Gastrocnemius medialis (tissue), 4 donors: ENCODE results near the gene KCP.

Experiments
- POLR2A ChIP-seq, 2 donors: fragments of 450-650 bp; IDR thresholded peaks; one replicate each; pipeline ENCODE4 v1.6.1; 2017; ENCODE audit warnings: antibody characterized with exemption in 2 of 2, mild to moderate bottlenecking in 2 of 2, moderate library complexity in 2 of 2
- TF ChIP-seq, protein P1 (sequence below), 5 experiments: fragments of 450-650 bp in 3 of 5; fragments of 200-600 bp in 2 of 5; sonication (generic) in 2 of 5; IDR thresholded peaks in 4 of 5; conservative IDR thresholded peaks in 1 of 5; 1 replicate in 4 of 5; 2 replicates in 1 of 5; pipeline ENCODE4 v1.5.1; 2016 to 2019; ENCODE audit warnings: antibody characterized with exemption in 5 of 5, mild to moderate bottlenecking in 3 of 5, moderate library complexity in 3 of 5

DNA sequence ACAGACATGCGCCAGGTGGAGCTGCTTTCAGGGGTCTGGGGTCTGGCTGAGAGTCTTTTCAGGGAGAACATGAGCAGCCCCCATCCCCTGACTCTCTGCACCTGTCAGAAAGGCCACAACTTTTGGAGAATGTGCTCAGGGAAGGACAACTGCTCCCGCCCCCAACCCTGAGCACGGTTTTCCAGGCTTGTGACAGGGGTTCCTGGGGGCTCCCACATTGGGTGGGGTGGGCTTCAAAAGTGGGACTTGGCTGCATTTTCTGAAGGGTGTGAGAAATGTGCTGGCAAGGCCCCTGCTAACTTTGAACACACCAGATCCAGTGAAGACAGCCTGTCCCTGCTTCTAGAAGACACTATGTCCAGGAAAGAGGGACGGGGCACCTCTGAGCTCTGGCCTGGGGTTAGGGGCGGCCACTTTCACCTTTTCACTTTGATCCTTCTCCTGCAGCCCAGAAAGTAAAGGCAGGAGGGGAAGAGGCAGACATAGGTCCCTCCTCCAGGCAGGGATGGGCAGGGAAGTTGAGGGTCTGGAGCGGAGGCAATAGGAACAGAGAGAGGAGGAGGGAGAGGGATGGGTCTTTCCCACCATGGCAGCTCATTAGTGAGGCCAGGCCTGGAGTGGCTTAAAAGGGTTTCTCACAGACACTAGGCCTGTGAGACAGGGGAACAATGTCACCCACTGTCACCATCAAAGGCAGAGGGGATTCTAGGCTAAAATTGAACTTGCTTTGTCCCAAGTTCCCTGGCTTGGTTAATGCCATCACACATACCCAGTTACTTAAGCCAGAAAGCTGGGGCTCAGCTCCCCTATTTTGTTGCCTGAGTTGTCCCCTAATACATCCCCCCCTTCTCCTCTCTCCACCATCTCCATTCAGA, 1.5 kb downstream of the KCP start:
- TF ChIP-seq, protein P1, sequence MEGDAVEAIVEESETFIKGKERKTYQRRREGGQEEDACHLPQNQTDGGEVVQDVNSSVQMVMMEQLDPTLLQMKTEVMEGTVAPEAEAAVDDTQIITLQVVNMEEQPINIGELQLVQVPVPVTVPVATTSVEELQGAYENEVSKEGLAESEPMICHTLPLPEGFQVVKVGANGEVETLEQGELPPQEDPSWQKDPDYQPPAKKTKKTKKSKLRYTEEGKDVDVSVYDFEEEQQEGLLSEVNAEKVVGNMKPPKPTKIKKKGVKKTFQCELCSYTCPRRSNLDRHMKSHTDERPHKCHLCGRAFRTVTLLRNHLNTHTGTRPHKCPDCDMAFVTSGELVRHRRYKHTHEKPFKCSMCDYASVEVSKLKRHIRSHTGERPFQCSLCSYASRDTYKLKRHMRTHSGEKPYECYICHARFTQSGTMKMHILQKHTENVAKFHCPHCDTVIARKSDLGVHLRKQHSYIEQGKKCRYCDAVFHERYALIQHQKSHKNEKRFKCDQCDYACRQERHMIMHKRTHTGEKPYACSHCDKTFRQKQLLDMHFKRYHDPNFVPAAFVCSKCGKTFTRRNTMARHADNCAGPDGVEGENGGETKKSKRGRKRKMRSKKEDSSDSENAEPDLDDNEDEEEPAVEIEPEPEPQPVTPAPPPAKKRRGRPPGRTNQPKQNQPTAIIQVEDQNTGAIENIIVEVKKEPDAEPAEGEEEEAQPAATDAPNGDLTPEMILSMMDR (IDR thresholded peaks at IDR 0.05 in 4 of 5, conservative IDR thresholded peaks at IDR 0.05 in 1 of 5), result no peak
- TF ChIP-seq POLR2A (IDR thresholded peaks at IDR 0.05), result no peak
